COR-L47 (cell line): Measurements from ENCODE around the gene SMCO3.

Experiments used
- DNase-seq: peaks from one replicate; lab custom pipeline; 2025; lab: John Stamatoyannopoulos, UW

The SMCO3 gene

GRCh38 chr12:14827043-14827442 lies 13.1 kb upstream of the SMCO3 start:
- DNase-seq, result no peak

GRCh38 chr12:14826491-14826890 lies 12.5 kb upstream of the SMCO3 start:
- DNase-seq, result no peak

- DNase-seq, result no peak
These were observed 11.3 kb upstream of the SMCO3 start for GRCh38 chr12:14825256-14825655.

- no peak for DNase-seq
These were observed 10.1 kb upstream of the SMCO3 start for GRCh38 chr12:14824012-14824634.

- DNase-seq, result no peak
These were observed 2.5 kb downstream of the SMCO3 start for GRCh38 chr12:14811486-14811885.

- no peak for DNase-seq
These were observed 3.0 kb downstream of the SMCO3 start for GRCh38 chr12:14810953-14811483.

- no peak for DNase-seq
These were observed 3.6 kb downstream of the SMCO3 start for GRCh38 chr12:14810167-14810952.

- DNase-seq, result no peak
These were observed 10.2 kb downstream of the SMCO3 start for GRCh38 chr12:14803830-14804160.

GRCh38 chr12:14803011-14803829 lies 10.8 kb downstream of the SMCO3 start, which contains the start of the genes C12orf60 and WBP11:
Gene C12orf60, plus strand, starts transcription at chr12:14803670. Its CDS starts 19,266 bp downstream, at chr12:14822936.
Gene WBP11, minus strand, starts transcription at chr12:14803478. Its CDS starts 2,095 bp downstream, at chr12:14801383.
- peak; percentile 91 for DNase-seq

- DNase-seq, result no peak
These were observed 11.3 kb downstream of the SMCO3 start for GRCh38 chr12:14802721-14803010.

GRCh38 chr12:14802247-14802646 lies 11.7 kb downstream of the SMCO3 start:
- DNase-seq, result no peak

- DNase-seq, result no peak
These were observed 18.9 kb downstream of the SMCO3 start for GRCh38 chr12:14795028-14795448.

GRCh38 chr12:14785568-14785967 lies 28.4 kb downstream of the SMCO3 start:
- DNase-seq, result no peak

- DNase-seq, result no peak
These were observed 29.5 kb downstream of the SMCO3 start for GRCh38 chr12:14784471-14784870.

- no peak for DNase-seq
These were observed 31.2 kb downstream of the SMCO3 start for GRCh38 chr12:14782756-14783155.

GRCh38 chr12:14781563-14781962 lies 32.4 kb downstream of the SMCO3 start:
- DNase-seq, result no peak

- no peak for DNase-seq
These were observed 33.1 kb downstream of the SMCO3 start for GRCh38 chr12:14780859-14781258.

- no peak for DNase-seq
These were observed 34.1 kb downstream of the SMCO3 start for GRCh38 chr12:14779834-14780233.

GRCh38 chr12:14777271-14777670 lies 36.7 kb downstream of the SMCO3 start:
- no peak for DNase-seq

- DNase-seq, result no peak
These were observed 37.6 kb downstream of the SMCO3 start for GRCh38 chr12:14776236-14776961.

GRCh38 chr12:14775636-14775980 lies 38.4 kb downstream of the SMCO3 start:
- no peak for DNase-seq
